Measurements from ENCODE around the gene RPS19BP1.

GRCh38 chr22:39530116-39530515 is 2.4 kb downstream of the RPS19BP1 start:
- no peak for TF ChIP-seq CTCF (IDR thresholded peaks at IDR 0.05)
- no peak for TF ChIP-seq POLR2A (IDR thresholded peaks at IDR 0.05)
